GM12874 (cell line): ENCODE results near the gene SIM1.

ENCODE experiments used
- CTCF ChIP-seq: IDR thresholded peaks from 2 replicates; pipeline ENCODE4 v1.5.1; 2011; ENCODE audit warnings: low read depth, mild to moderate bottlenecking, control low read depth, low read length, moderate library complexity; ENCODE audit not compliant: insufficient read depth

SIM1 gene

DNA sequence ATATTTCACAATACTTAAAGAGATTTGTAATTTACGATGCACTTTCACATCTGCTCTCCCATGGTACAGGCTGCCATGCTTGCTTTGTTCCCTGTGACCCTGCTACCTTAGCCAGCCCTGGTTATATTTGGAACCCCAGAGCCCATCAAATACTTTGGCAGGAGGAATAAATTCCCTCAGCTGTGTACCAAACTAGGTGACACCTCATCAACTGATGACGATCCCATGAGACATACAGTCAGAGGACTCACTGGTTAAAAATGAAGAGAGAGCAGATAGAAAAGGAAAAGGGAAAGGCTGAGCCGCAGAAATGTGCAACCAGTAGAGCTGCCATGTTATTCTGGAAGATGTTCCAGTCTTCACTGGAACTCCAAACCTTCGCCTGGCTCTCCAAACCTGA is 120.0 kb downstream of the SIM1 start:
- no peak for TF ChIP-seq CTCF

DNA sequence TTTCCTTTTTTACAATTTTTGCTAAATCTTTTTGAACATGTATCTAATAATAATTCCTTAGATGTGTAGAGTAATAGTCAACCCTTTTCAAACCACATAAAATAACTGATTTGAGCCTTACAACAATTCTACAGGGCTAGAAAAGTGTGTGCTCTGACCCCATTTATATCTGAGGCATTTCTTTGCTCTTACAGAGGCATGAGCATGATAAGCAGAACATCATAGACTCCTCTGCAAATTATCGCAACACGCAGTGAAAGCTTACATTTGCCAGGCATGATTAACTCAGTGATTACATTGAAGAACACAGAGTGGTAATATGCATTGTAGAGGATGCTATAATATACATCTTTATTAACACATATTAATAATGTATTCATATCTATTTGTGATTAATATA is 120.4 kb downstream of the SIM1 start:
- no peak for TF ChIP-seq CTCF

- no peak for TF ChIP-seq CTCF
These were observed 121.2 kb downstream of the SIM1 start for GRCh38 chr6:100343316-100344077.

DNA sequence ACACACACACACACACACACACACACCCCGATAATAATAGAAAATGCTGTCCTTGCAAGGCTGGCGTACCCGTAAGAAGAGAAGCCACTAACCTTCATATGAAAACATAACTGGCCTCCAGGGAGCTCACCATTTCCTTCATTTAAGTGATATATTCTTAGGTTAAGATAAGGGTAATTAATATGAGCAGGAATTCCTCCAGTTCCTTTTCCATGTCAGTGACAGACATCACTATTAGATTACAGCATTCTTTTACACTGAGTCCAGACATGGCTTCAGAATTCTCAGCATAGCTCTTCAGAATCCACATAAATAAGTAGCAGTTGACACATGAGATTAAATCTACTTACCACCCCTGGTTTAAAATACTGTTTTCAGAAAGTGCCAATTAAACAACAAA is 121.9 kb downstream of the SIM1 start:
- TF ChIP-seq CTCF: no peak

DNA sequence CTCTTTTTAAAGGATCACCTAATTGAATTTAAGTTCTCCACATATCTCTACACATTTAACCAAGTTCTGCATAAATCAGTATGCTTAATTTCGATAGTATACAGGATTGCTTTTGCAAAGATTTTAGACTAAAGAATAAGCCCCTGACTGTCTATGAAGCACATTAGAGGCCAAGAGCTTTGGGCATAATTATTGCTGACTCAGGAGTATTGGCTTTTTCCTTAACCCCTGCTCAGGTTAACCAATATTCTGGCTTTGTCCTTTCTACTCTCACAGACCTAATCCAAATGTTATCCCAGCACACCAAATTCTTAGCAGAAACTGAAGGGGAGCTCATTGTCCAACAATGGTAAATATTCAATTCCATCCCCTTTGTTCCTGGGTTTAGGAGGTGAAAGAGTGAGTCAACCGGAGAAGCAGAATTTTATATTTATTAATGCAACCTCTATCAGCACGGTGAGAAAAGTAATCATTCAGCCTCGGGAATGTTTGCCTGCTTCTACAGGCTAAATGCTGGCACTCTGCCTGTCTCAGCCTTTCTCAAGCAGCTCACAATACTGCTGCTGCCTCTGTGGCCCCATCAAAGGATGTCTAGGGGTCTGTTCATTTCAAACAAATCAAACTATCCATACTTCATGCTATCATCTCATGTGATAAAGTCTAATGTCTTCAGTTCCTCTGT is 125.0 kb downstream of the SIM1 start:
- TF ChIP-seq CTCF: no peak

DNA sequence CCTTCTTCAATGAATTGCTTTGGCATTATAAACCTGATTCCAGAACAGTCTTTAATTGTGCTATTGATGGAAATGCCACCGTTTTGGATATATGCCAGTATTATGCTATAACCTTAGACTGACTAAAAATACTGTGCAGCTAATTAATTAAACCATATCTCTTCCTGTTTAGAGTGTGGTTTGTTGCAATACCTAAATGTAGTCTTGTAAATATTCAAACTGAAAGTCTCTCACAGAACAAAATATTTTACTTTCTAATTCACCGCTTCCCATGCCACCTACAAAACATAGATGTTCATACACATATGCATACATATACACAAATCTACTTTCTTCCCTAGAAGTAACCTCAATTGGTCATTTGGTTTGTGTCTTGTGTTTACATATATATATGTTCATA is 126.6 kb downstream of the SIM1 start:
- no peak for TF ChIP-seq CTCF

GRCh38 chr6:100336876-100337275 is 127.8 kb downstream of the SIM1 start:
- no peak for TF ChIP-seq CTCF
